Calu3 (cell line): Measurements from ENCODE around the gene SH3BP4. TPM values are rescaled to one million over a fixed set of nuclear protein-coding genes. Genes with fewer than 3 reads are reported as not detected.
A peak's percentile ranks its signal among the peaks of the same experiment; 100 is the strongest.

Experiments used
- BruUV-seq: library from RNA; stranded (reverse); fragments of 400-500 nt; replicated peaks from 2 replicates; lab custom pipeline; 2021; lab: Mats Ljungman, UMichigan
- CTCF ChIA-PET: fragments of 300-600 bp; sonication (Branson Sonifier 250); formaldehyde crosslinking; loops from one replicate; lab custom pipeline; 2022; ENCODE audit warnings: antibody characterized with exemption; lab: Charles Lee
- DNase-seq: peaks from one replicate; pipeline ENCODE4 v3.0.0; 2022
- H3K27ac Mint-ChIP-seq: one replicate; pipeline ENCODE4 v1.8.0; 2022; ENCODE audit warnings: mixed read lengths; ENCODE audit not compliant: unreplicated experiment
- H3K27me3 Mint-ChIP-seq: one replicate; pipeline ENCODE4 v1.8.0; 2022; ENCODE audit warnings: mixed read lengths; ENCODE audit not compliant: unreplicated experiment
- H3K36me3 Mint-ChIP-seq: one replicate; pipeline ENCODE4 v1.8.0; 2022; ENCODE audit warnings: mild to moderate bottlenecking, moderate library complexity, mixed read lengths; ENCODE audit not compliant: insufficient read depth, unreplicated experiment
- H3K4me1 Mint-ChIP-seq: one replicate; pipeline ENCODE4 v1.8.0; 2022; ENCODE audit warnings: mild to moderate bottlenecking, low read depth, mixed read lengths; ENCODE audit not compliant: unreplicated experiment
- H3K4me3 Mint-ChIP-seq: one replicate; pipeline ENCODE4 v1.8.0; 2022; ENCODE audit warnings: mild to moderate bottlenecking, low read depth, moderate library complexity, mixed read lengths; ENCODE audit not compliant: unreplicated experiment
- H3K9me3 Mint-ChIP-seq: one replicate; pipeline ENCODE4 v1.8.0; 2022; ENCODE audit warnings: low read depth, mixed read lengths; ENCODE audit not compliant: unreplicated experiment
- CTCF ChIP-seq: fragments of 200-600 bp; IDR thresholded peaks from one replicate; pipeline ENCODE4 v1.8.0; 2022; ENCODE audit warnings: antibody characterized with exemption; ENCODE audit not compliant: unreplicated experiment
- intact Hi-C: fragments of 100-400 bp; cut with micrococcal nuclease; formaldehyde crosslinking; loops from one replicate; pipeline ENCODE4 v1.10.0; 2022; ENCODE audit not compliant: unreplicated experiment
- total RNA-seq: library from RNA; stranded (reverse); gene quantifications from 2 replicates; pipeline ENCODE4 v1.2.3, GENCODE V29; 2022

The SH3BP4 gene
- total RNA-seq, 1 experiment from 2014 or later, result 36.9 TPM

- BruUV-seq, result no TSS peak
- no peak for DNase-seq
- Mint-ChIP-seq H3K9me3 (no peaks in the 10 kb centered on the region), H3K4me3 (no peak overlapping the region), H3K4me1 (peaks cover 56% of the 10 kb centered on the region), H3K27me3 (no peaks in the 10 kb centered on the region), H3K36me3 (peaks cover 12% of the 10 kb centered on the region), H3K27ac (no peak overlapping the region)
- CTCF ChIA-PET, result interaction anchor here (0.8 kb wide), 1 partner anchor 24 kb away, joined by 3 read pairs; no protein-coding TSS in a partner anchor
- intact Hi-C loops, result no loop called here
- TF ChIP-seq CTCF, result no peak
Observed at GRCh38 chr2:235005603-235006259, 53.9 kb downstream of the SH3BP4 start.

GRCh38 chr2:235006461-235006860 is 54.6 kb downstream of the SH3BP4 start:
- H3K27ac Mint-ChIP-seq, result no peak overlapping the region
- intact Hi-C loops, result no loop called here

GRCh38 chr2:235006986-235007385 is 55.2 kb downstream of the SH3BP4 start:
- Mint-ChIP-seq H3K4me3 (peak overlapping the region; percentile 50), H3K9me3 (no peaks in the 10 kb centered on the region), H3K4me1 (peaks cover 53% of the 10 kb centered on the region), H3K27me3 (no peaks in the 10 kb centered on the region), H3K36me3 (peaks cover 7% of the 10 kb centered on the region), H3K27ac (peak overlapping the region; percentile 75)
- BruUV-seq, result no TSS peak
- no peak for TF ChIP-seq CTCF
- CTCF ChIA-PET, result interaction anchor here (2.2 to 2.7 kb wide), 2 partner anchors 26 to 44 kb away, joined by 6 read pairs; no protein-coding TSS in a partner anchor
- no peak for DNase-seq
- intact Hi-C loops, result no loop called here

More at GRCh38 chr2:235006461-235006860, 54.6 kb downstream of the SH3BP4 start:
- no TSS peak for BruUV-seq
- Mint-ChIP-seq H3K36me3 (peaks cover 11% of the 10 kb centered on the region), H3K9me3 (no peaks in the 10 kb centered on the region), H3K4me3 (no peak overlapping the region), H3K4me1 (peaks cover 56% of the 10 kb centered on the region), H3K27me3 (no peaks in the 10 kb centered on the region)
- DNase-seq, result no peak
- TF ChIP-seq CTCF, result no peak
- CTCF ChIA-PET, result interaction anchor here (2.7 kb wide), 1 partner anchor 25 kb away, joined by 6 read pairs; no protein-coding TSS in a partner anchor

GRCh38 chr2:235007664-235008457 is 56.0 kb downstream of the SH3BP4 start:
- CTCF ChIA-PET, result interaction anchor here (0.6 to 2.7 kb wide), 7 partner anchors 8 to 144 kb away, joined by 3 to 6 read pairs (median 4); no protein-coding TSS in a partner anchor
- peaks cover 7% of the 10 kb centered on the region for H3K36me3 Mint-ChIP-seq
- H3K27ac Mint-ChIP-seq, result peak overlapping the region; percentile 75
- intact Hi-C loops, result no loop called here
- DNase-seq, result no peak
- no TSS peak for BruUV-seq
- no peaks in the 10 kb centered on the region for H3K9me3 Mint-ChIP-seq
- H3K27me3 Mint-ChIP-seq, result no peaks in the 10 kb centered on the region
- no peak for TF ChIP-seq CTCF
- H3K4me1 Mint-ChIP-seq, result peaks cover 58% of the 10 kb centered on the region
- peak overlapping the region; percentile 50 for H3K4me3 Mint-ChIP-seq
